H9 (cell line): ENCODE measurements around the gene KRT84. TPM values are rescaled to one million over a fixed set of nuclear protein-coding genes. Genes with fewer than 3 reads are reported as not detected.

Source experiments
- DNase-seq: peaks from one replicate; pipeline ENCODE4 v3.0.0-alpha.2; 2017
- H2AFZ ChIP-seq: one replicate; pipeline ENCODE4 v1.6.1; 2013; ENCODE audit warnings: mild to moderate bottlenecking, low read length, control low read depth, moderate library complexity
- H2AK5ac ChIP-seq: 2 replicates; pipeline ENCODE4 v1.6.1; 2013; ENCODE audit warnings: low read length, control low read depth, mixed read lengths; ENCODE audit not compliant: insufficient read length
- H2BK120ac ChIP-seq: one replicate; pipeline ENCODE4 v1.6.1; 2013; ENCODE audit warnings: low read depth, mild to moderate bottlenecking, low read length, control low read depth, inconsistent platforms; ENCODE audit not compliant: poor library complexity, severe bottlenecking
- H2BK12ac ChIP-seq: 2 replicates; pipeline ENCODE4 v1.6.1; 2013; ENCODE audit warnings: low read length, control low read depth, mixed read lengths, low read depth; ENCODE audit not compliant: insufficient read length
- H2BK15ac ChIP-seq: 2 replicates; pipeline ENCODE4 v1.6.1; 2013; ENCODE audit warnings: low read depth, low read length, control low read depth
- H2BK20ac ChIP-seq: one replicate; pipeline ENCODE4 v1.6.1; 2013; ENCODE audit warnings: low read depth, mild to moderate bottlenecking, low read length, control low read depth, inconsistent platforms; ENCODE audit not compliant: poor library complexity, severe bottlenecking
- H2BK5ac ChIP-seq: 2 replicates; pipeline ENCODE4 v1.6.1; 2013; ENCODE audit warnings: low read length, control low read depth, mixed read lengths; ENCODE audit not compliant: insufficient read length
- H3K14ac ChIP-seq: 2 replicates; pipeline ENCODE4 v1.6.1; 2013; ENCODE audit warnings: low read length, control low read depth; ENCODE audit not compliant: insufficient read depth
- H3K18ac ChIP-seq: 2 replicates; pipeline ENCODE4 v1.6.1; 2013; ENCODE audit warnings: low read depth, mild to moderate bottlenecking, mixed read lengths, low read length, control low read depth; ENCODE audit not compliant: insufficient read length
- H3K23ac ChIP-seq: 2 replicates; pipeline ENCODE4 v1.6.1; 2013; ENCODE audit warnings: low read length, control low read depth, mixed read lengths, low read depth; ENCODE audit not compliant: insufficient read length
- H3K23me2 ChIP-seq: 2 replicates; pipeline ENCODE4 v1.6.1; 2013; ENCODE audit warnings: low read depth, mild to moderate bottlenecking, mixed read lengths, low read length, control low read depth; ENCODE audit not compliant: insufficient read length, poor library complexity, severe bottlenecking
- H3K27ac ChIP-seq: 2 replicates; pipeline ENCODE4 v1.5.1; 2013; ENCODE audit warnings: low read length, control low read depth, mixed read lengths, low read depth; ENCODE audit not compliant: insufficient read length
- H3K27me3 ChIP-seq: 2 replicates; pipeline ENCODE4 v1.6.1; 2013; ENCODE audit warnings: low read length, control low read depth, inconsistent platforms; ENCODE audit not compliant: insufficient read depth
- H3K4ac ChIP-seq: 2 replicates; pipeline ENCODE4 v1.6.1; 2013; ENCODE audit warnings: low read depth, mild to moderate bottlenecking, control low read depth, inconsistent platforms, low read length, moderate library complexity
- H3K4me1 ChIP-seq: 2 replicates; pipeline ENCODE4 v1.6.1; 2013; ENCODE audit warnings: low read length, control low read depth, inconsistent platforms; ENCODE audit not compliant: insufficient read depth
- H3K4me2 ChIP-seq: 2 replicates; pipeline ENCODE4 v1.6.1; 2013; ENCODE audit warnings: low read length, control low read depth, mixed read lengths; ENCODE audit not compliant: insufficient read length, insufficient read depth
- H3K56ac ChIP-seq: 2 replicates; pipeline ENCODE4 v1.6.1; 2013; ENCODE audit warnings: low read depth, mild to moderate bottlenecking, mixed read lengths, low read length, control low read depth; ENCODE audit not compliant: insufficient read length
- H3K79me1 ChIP-seq: 2 replicates; pipeline ENCODE4 v1.6.1; 2013; ENCODE audit warnings: low read depth, mild to moderate bottlenecking, moderate library complexity, low read length, control low read depth, inconsistent platforms; ENCODE audit not compliant: insufficient read depth, poor library complexity, severe bottlenecking
- H3K79me2 ChIP-seq: 2 replicates; pipeline ENCODE4 v1.6.1; 2013; ENCODE audit warnings: low read length, control low read depth, inconsistent platforms; ENCODE audit not compliant: insufficient read depth
- H3K9ac ChIP-seq: 2 replicates; pipeline ENCODE4 v1.6.1; 2013; ENCODE audit warnings: low read length, control low read depth, mixed read lengths; ENCODE audit not compliant: insufficient read length; ENCODE audit errors: extremely low read depth
- H3K9me3 ChIP-seq: one replicate; pipeline ENCODE4 v1.6.1; 2013; ENCODE audit warnings: low read depth, low read length, inconsistent platforms; ENCODE audit not compliant: control insufficient read depth
- H3T11ph ChIP-seq: one replicate; pipeline ENCODE4 v1.6.1; 2013; ENCODE audit warnings: mild to moderate bottlenecking, low read length, control low read depth, inconsistent platforms
- H4K20me1 ChIP-seq: one replicate; pipeline ENCODE4 v1.6.1; 2013; ENCODE audit not compliant: control insufficient read depth, insufficient read length, insufficient read depth
- H4K5ac ChIP-seq: 2 replicates; pipeline ENCODE4 v1.6.1; 2013; ENCODE audit warnings: low read depth, mild to moderate bottlenecking, mixed read lengths, low read length, control low read depth; ENCODE audit not compliant: insufficient read length
- H4K8ac ChIP-seq: replicated peaks from 2 replicates; pipeline ENCODE4 v1.6.1; 2013; ENCODE audit warnings: low read length, control low read depth, mixed read lengths, low read depth; ENCODE audit not compliant: insufficient read length
- H4K91ac ChIP-seq: 2 replicates; pipeline ENCODE4 v1.6.1; 2013; ENCODE audit warnings: low read depth, mild to moderate bottlenecking, moderate library complexity, mixed read lengths, low read length, control low read depth; ENCODE audit not compliant: insufficient read length
- H3K27ac Mint-ChIP-seq, 3 experiments: 2 replicates in 2 of 3; 3 replicates in 1 of 3; pipeline ENCODE4 v1.8.0; 2020 to 2021; ENCODE audit warnings: mixed read lengths in 3 of 3, mild to moderate bottlenecking in 1 of 3, moderate library complexity in 1 of 3
- H3K27me3 Mint-ChIP-seq: 2 replicates; pipeline ENCODE4 v1.8.0; 2021; ENCODE audit warnings: low read depth, mild to moderate bottlenecking, moderate library complexity, mixed read lengths
- H3K36me3 Mint-ChIP-seq, 3 experiments: 2 replicates in 2 of 3; 3 replicates in 1 of 3; pipeline ENCODE4 v1.8.0; 2020 to 2021; ENCODE audit warnings: low read depth in 3 of 3, mixed read lengths in 3 of 3; ENCODE audit not compliant: insufficient read depth in 1 of 3
- H3K4me1 Mint-ChIP-seq, 2 experiments: 2 replicates each; pipeline ENCODE4 v1.8.0; 2020; ENCODE audit warnings: mixed read lengths in 2 of 2
- H3K4me3 Mint-ChIP-seq, 2 experiments: 2 replicates in 1 of 2; 3 replicates in 1 of 2; pipeline ENCODE4 v1.8.0; 2020 to 2021; ENCODE audit warnings: mild to moderate bottlenecking in 2 of 2, mixed read lengths in 2 of 2, moderate library complexity in 1 of 2
- H3K9me3 Mint-ChIP-seq, 2 experiments: 2 replicates in 1 of 2; 3 replicates in 1 of 2; pipeline ENCODE4 v1.8.0; 2020; ENCODE audit warnings: mild to moderate bottlenecking in 2 of 2, mixed read lengths in 2 of 2, moderate library complexity in 1 of 2
- whole genome bisulfite sequencing: extraction: QIAGEN DNeasy Blood & Tissue Kit; methylation state at CpG from one replicate; pipeline ENCODE4 v1.1.7; 2013; ENCODE audit warnings: missing lambda C conversion rate, low lambda C conversion rate, mixed read lengths; ENCODE audit not compliant: insufficient read length; ENCODE audit errors: extremely low coverage; 5-methylcytosine and 5-hydroxymethylcytosine counted together
- total RNA-seq: library from RNA; stranded (reverse); gene quantifications from 2 replicates; pipeline ENCODE4 v1.2.1, GENCODE V29; 2021
- TF ChIP-seq, protein P1 (sequence below): fragments of 200-600 bp; sonication (generic); conservative IDR thresholded peaks from 3 replicates; pipeline ENCODE4 v1.8.0; 2021; ENCODE audit warnings: antibody characterized with exemption, mild to moderate bottlenecking

Gene KRT84
- total RNA-seq, 1 experiment from 2014 or later, result not detected

DNA sequence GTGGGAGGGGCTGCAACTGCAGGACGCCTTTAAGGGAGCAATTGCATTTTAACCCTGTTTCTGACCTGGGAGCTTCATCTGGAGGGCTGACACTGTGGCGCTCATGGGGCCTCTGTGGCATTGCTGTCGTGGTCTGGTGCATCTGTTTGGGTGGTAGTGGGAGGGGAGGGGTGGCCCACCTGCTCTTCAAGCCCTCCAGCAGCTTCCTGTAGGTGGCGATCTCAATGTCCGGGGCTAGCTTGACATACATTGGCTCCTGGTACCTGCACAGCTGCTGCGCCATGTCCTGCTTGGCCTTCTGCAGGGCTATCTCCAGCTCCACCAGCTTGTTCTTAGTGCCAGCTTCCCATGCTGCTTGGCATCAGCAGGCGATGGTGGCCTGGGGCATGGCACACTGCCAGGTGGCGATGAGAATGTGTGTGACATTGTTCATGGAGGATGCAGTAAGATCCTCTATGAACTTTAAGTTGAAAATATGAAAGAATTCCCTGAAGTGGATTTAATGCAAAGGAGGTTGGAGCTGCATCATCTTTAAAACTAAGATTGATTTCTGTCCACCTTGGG, 28.4 kb upstream of the KRT84 start:
- Histone ChIP-seq H3T11ph (no peak overlapping the region), H3K4me2 (no peak overlapping the region), H4K5ac (no peak overlapping the region), H3K79me1 (no peaks in the 10 kb centered on the region), H2AK5ac (no peak overlapping the region), H2BK12ac (no peak overlapping the region), H2BK120ac (no peak overlapping the region), H2BK15ac (no peak overlapping the region), H3K9me3 (no peaks in the 10 kb centered on the region), H3K23me2 (peaks cover 3% of the 10 kb centered on the region), H3K79me2 (no peaks in the 10 kb centered on the region), H3K56ac (no peak overlapping the region), H3K18ac (no peak overlapping the region), H2BK5ac (no peak overlapping the region), H2BK20ac (no peak overlapping the region), H3K9ac (no peak overlapping the region), H4K20me1 (no peaks in the 10 kb centered on the region), H2AFZ (no peak overlapping the region), H3K4ac (no peak overlapping the region), H3K23ac (no peak overlapping the region), H3K4me1 (no peaks in the 10 kb centered on the region), H3K14ac (no peak overlapping the region), H4K8ac (no peak overlapping the region), H4K91ac (no peak overlapping the region), H3K27ac (no peak overlapping the region), H3K27me3 (no peaks in the 10 kb centered on the region)
- Mint-ChIP-seq H3K27ac (no peak overlapping the region), H3K36me3 (peaks cover 0 to 4% (median 0%) of the 10 kb centered on the region in 3 experiments; a peak in 2 of 7 replicates), H3K27me3 (peaks cover 10% of the 10 kb centered on the region), H3K9me3 (peaks cover 5 to 7% of the 10 kb centered on the region in 2 experiments; a peak in 3 of 5 replicates), H3K4me3 (no peak overlapping the region), H3K4me1 (peaks cover 8 to 9% of the 10 kb centered on the region in 2 experiments)
- DNase-seq, result peak; percentile 73
- TF ChIP-seq, protein P1, sequence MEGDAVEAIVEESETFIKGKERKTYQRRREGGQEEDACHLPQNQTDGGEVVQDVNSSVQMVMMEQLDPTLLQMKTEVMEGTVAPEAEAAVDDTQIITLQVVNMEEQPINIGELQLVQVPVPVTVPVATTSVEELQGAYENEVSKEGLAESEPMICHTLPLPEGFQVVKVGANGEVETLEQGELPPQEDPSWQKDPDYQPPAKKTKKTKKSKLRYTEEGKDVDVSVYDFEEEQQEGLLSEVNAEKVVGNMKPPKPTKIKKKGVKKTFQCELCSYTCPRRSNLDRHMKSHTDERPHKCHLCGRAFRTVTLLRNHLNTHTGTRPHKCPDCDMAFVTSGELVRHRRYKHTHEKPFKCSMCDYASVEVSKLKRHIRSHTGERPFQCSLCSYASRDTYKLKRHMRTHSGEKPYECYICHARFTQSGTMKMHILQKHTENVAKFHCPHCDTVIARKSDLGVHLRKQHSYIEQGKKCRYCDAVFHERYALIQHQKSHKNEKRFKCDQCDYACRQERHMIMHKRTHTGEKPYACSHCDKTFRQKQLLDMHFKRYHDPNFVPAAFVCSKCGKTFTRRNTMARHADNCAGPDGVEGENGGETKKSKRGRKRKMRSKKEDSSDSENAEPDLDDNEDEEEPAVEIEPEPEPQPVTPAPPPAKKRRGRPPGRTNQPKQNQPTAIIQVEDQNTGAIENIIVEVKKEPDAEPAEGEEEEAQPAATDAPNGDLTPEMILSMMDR, result peak; percentile 62
- WGBS, result no CpG with 5 or more reads among the region's 8 CpGs
